Suprapubic skin (tissue), 4 donors: ENCODE results near the gene HRK.

Experiments used
- CTCF ChIP-seq, 2 donors: fragments of 200-600 bp in 1 of 2; fragments of 450-650 bp in 1 of 2; sonication (generic) in 1 of 2; IDR thresholded peaks; one replicate each; pipeline ENCODE4 v1.5.1; 2016 to 2019; ENCODE audit warnings: antibody characterized with exemption in 2 of 2, mild to moderate bottlenecking in 1 of 2, moderate library complexity in 1 of 2
- EP300 ChIP-seq: sonication (generic); formaldehyde crosslinking; IDR thresholded peaks from one replicate; pipeline ENCODE4 v1.6.1; 2017; ENCODE audit warnings: antibody characterized with exemption
- POLR2AphosphoS5 ChIP-seq, 3 donors: sonication (generic); formaldehyde crosslinking; IDR thresholded peaks; one replicate each; pipeline ENCODE4 v1.6.1; 2017; ENCODE audit warnings: antibody characterized with exemption in 3 of 3

GRCh38 chr12:116880817-116881324 is 370 bp downstream of the HRK start:
- TF ChIP-seq POLR2AphosphoS5 (IDR thresholded peaks at IDR 0.05) (no peak), CTCF (IDR thresholded peaks at IDR 0.05) (no peak), EP300 (no peak)
